H1 (cell line): ENCODE results near the gene ODAD3. TPM values are rescaled to one million over a fixed set of nuclear protein-coding genes. Genes with fewer than 3 reads are reported as not detected.

Source experiments
- CTCF ChIA-PET: fragments of 300-600 bp; sonication (Branson Sonifier 250); formaldehyde crosslinking; loops from one replicate; lab custom pipeline; 2021; ENCODE audit not compliant: partially characterized antibody; lab: Charles Lee
- POLR2A ChIA-PET: fragments of 300-600 bp; sonication (Branson Sonifier 250); formaldehyde crosslinking; loops from one replicate; lab custom pipeline; 2021; ENCODE audit warnings: inconsistent platforms; ENCODE audit not compliant: partially characterized antibody; lab: Charles Lee
- DNase-seq, 2 experiments: peaks; one replicate each; pipeline versions ENCODE4 v3.0.0 to v3.0.0-alpha.2; 2010 to 2022; ENCODE audit warnings: low spot score in 2 of 2, low read depth in 1 of 2, mixed read lengths in 1 of 2
- FAIRE-seq: peaks from 2 replicates; lab custom pipeline; 2011; peaks lifted over from hg19 to GRCh38; lab: Jason Lieb, UNC
- H2AFZ ChIP-seq: 2 replicates; pipeline ENCODE4 v1.8.1; 2012; ENCODE audit warnings: low read length, inconsistent platforms
- H2AK5ac ChIP-seq: 2 replicates; pipeline ENCODE4 v1.6.1; 2013; ENCODE audit warnings: low read depth, low read length
- H2BK120ac ChIP-seq: replicated peaks from 2 replicates; pipeline ENCODE3; 2013; ENCODE audit warnings: low read depth, low read length, inconsistent platforms
- H2BK12ac ChIP-seq: 2 replicates; pipeline ENCODE4 v1.6.1; 2013; ENCODE audit warnings: low read depth, low read length
- H2BK15ac ChIP-seq: 2 replicates; pipeline ENCODE4 v1.6.1; 2013; ENCODE audit warnings: low read length
- H2BK20ac ChIP-seq: 2 replicates; pipeline ENCODE4 v1.6.1; 2013; ENCODE audit warnings: low read length
- H2BK5ac ChIP-seq: 2 replicates; pipeline ENCODE4 v1.6.1; 2013; ENCODE audit warnings: low read depth, low read length
- H3K14ac ChIP-seq: 2 replicates; pipeline ENCODE4 v1.6.1; 2013; ENCODE audit warnings: inconsistent platforms; ENCODE audit not compliant: insufficient read length
- H3K18ac ChIP-seq: 2 replicates; pipeline ENCODE4 v1.6.1; 2013; ENCODE audit warnings: low read length; ENCODE audit errors: extremely low read depth
- H3K23ac ChIP-seq: 2 replicates; pipeline ENCODE4 v1.6.1; 2013; ENCODE audit warnings: inconsistent platforms; ENCODE audit not compliant: insufficient read length
- H3K23me2 ChIP-seq: 2 replicates; pipeline ENCODE4 v1.6.1; 2013; ENCODE audit warnings: low read depth, low read length
- H3K27ac ChIP-seq: 2 replicates; pipeline ENCODE4 v1.6.1; 2011; ENCODE audit warnings: low read depth, low read length, inconsistent platforms
- H3K27me3 ChIP-seq, 4 experiments: replicated peaks in 1 of 4; 1 replicate in 1 of 4; 2 replicates in 3 of 4; pipeline versions ENCODE4 v1.6.1 to v1.8.1; 2011 to 2013; ENCODE audit warnings: low read length in 3 of 4, mild to moderate bottlenecking in 3 of 4, inconsistent platforms in 2 of 4, mixed read lengths in 2 of 4, moderate library complexity in 1 of 4; ENCODE audit not compliant: control insufficient read depth in 3 of 4, insufficient read depth in 3 of 4; ENCODE audit errors: extremely low read depth in 1 of 4
- H3K36me3 ChIP-seq, 4 experiments: 2 replicates each; pipeline versions ENCODE4 v1.6.1 to v1.8.1; 2011 to 2013; ENCODE audit warnings: mild to moderate bottlenecking in 4 of 4, low read length in 3 of 4, moderate library complexity in 2 of 4, control low read depth in 1 of 4, inconsistent platforms in 1 of 4; ENCODE audit not compliant: insufficient read depth in 4 of 4, control insufficient read depth in 2 of 4
- H3K4ac ChIP-seq: replicated peaks from 2 replicates; pipeline ENCODE3; 2013; ENCODE audit warnings: low read length, low read depth, mixed read lengths, inconsistent platforms; ENCODE audit not compliant: insufficient read length
- H3K4me1 ChIP-seq, 4 experiments: replicated peaks in 1 of 4; 1 replicate in 1 of 4; 2 replicates in 3 of 4; pipeline versions ENCODE4 v1.6.1 to v1.8.1; 2011 to 2013; ENCODE audit warnings: low read length in 3 of 4, inconsistent platforms in 2 of 4, mixed read lengths in 1 of 4; ENCODE audit not compliant: insufficient read depth in 4 of 4, control insufficient read depth in 3 of 4
- H3K4me2 ChIP-seq, 2 experiments: 2 replicates each; pipeline versions ENCODE4 v1.6.1 to v1.8.1; 2011 to 2013; ENCODE audit warnings: low read depth in 2 of 2, low read length in 2 of 2, control low read depth in 1 of 2, inconsistent platforms in 1 of 2, mild to moderate bottlenecking in 1 of 2; ENCODE audit not compliant: insufficient read depth in 1 of 2
- H3K4me3 ChIP-seq, 4 experiments: fragments of 200-600, 300-600 bp in 1 of 4; sonication (generic), shearing (Covaris generic), sonication (Bioruptor Twin) in 1 of 4; 2 replicates each; pipeline versions ENCODE4 v1.5.1 to v1.8.1; 2011 to 2016; ENCODE audit warnings: low read length in 4 of 4, low read depth in 3 of 4, control low read depth in 2 of 4, inconsistent platforms in 2 of 4, mild to moderate bottlenecking in 2 of 4, mixed read lengths in 1 of 4, moderate library complexity in 1 of 4; ENCODE audit not compliant: insufficient read depth in 2 of 4; ENCODE audit errors: extremely low read depth in 1 of 4
- H3K56ac ChIP-seq: replicated peaks from 2 replicates; pipeline ENCODE3; 2013; ENCODE audit warnings: low read depth, mild to moderate bottlenecking, mixed read lengths, low read length, inconsistent platforms; ENCODE audit not compliant: insufficient read length
- H3K79me1 ChIP-seq: 2 replicates; pipeline ENCODE4 v1.6.1; 2013; ENCODE audit warnings: low read depth, low read length, control low read depth
- H3K79me2 ChIP-seq, 2 experiments: 2 replicates each; pipeline versions ENCODE4 v1.6.1 to v1.8.1; 2012 to 2013; ENCODE audit warnings: low read length in 2 of 2, mild to moderate bottlenecking in 2 of 2, inconsistent platforms in 1 of 2; ENCODE audit not compliant: insufficient read depth in 2 of 2, control insufficient read depth in 1 of 2
- H3K9ac ChIP-seq, 4 experiments: replicated peaks in 1 of 4; 1 replicate in 1 of 4; 2 replicates in 3 of 4; pipeline versions ENCODE4 v1.6.1 to v1.8.1; 2011 to 2013; ENCODE audit warnings: low read depth in 3 of 4, low read length in 3 of 4, control low read depth in 2 of 4, mild to moderate bottlenecking in 2 of 4, moderate library complexity in 2 of 4, inconsistent platforms in 1 of 4; ENCODE audit errors: extremely low read depth in 1 of 4
- H3K9me3 ChIP-seq, 2 experiments: 2 replicates each; pipeline versions ENCODE4 v1.6.1 to v1.8.1; 2012 to 2013; ENCODE audit warnings: mild to moderate bottlenecking in 2 of 2, moderate library complexity in 2 of 2, control low read depth in 1 of 2, inconsistent platforms in 1 of 2, low read depth in 1 of 2, low read length in 1 of 2, mixed read lengths in 1 of 2; ENCODE audit not compliant: insufficient read depth in 2 of 2
- H4K20me1 ChIP-seq, 2 experiments: replicated peaks in 1 of 2; 2 replicates each; pipeline versions ENCODE3 to v1.8.1; 2011 to 2013; ENCODE audit warnings: inconsistent platforms in 2 of 2, low read length in 2 of 2, mild to moderate bottlenecking in 1 of 2; ENCODE audit not compliant: insufficient read depth in 2 of 2, control insufficient read depth in 1 of 2
- H4K5ac ChIP-seq: 2 replicates; pipeline ENCODE4 v1.6.1; 2013; ENCODE audit warnings: low read length, low read depth, mixed read lengths, inconsistent platforms; ENCODE audit not compliant: insufficient read length
- H4K8ac ChIP-seq: 2 replicates; pipeline ENCODE4 v1.8.0; 2013; ENCODE audit warnings: mild to moderate bottlenecking, moderate library complexity, low read length, inconsistent platforms; ENCODE audit not compliant: insufficient read depth; ENCODE audit errors: extremely low read depth
- H4K91ac ChIP-seq: replicated peaks from 2 replicates; pipeline ENCODE3; 2013; ENCODE audit warnings: low read length, mixed read lengths, inconsistent platforms; ENCODE audit not compliant: insufficient read length
- EGR1 ChIP-seq: IDR thresholded peaks from 2 replicates; pipeline ENCODE4 v1.6.1; 2011; ENCODE audit warnings: low read depth, low read length, borderline replicate concordance
- EZH2 ChIP-seq: fragments of 200-600 bp; sonication (generic); IDR thresholded peaks from 2 replicates; pipeline ENCODE4 v1.7.1; 2012; ENCODE audit warnings: low read depth, mild to moderate bottlenecking, moderate library complexity, low read length, inconsistent platforms; ENCODE audit not compliant: severe bottlenecking
- HDAC2 ChIP-seq, 2 experiments: fragments of 300-600 bp in 1 of 2; sonication (generic) in 1 of 2; IDR thresholded peaks; 2 replicates each; pipeline ENCODE4 v1.6.1; 2011 to 2012; ENCODE audit warnings: low read depth in 2 of 2, low read length in 2 of 2, mild to moderate bottlenecking in 2 of 2, moderate library complexity in 2 of 2, borderline replicate concordance in 1 of 2, inconsistent platforms in 1 of 2
- HDAC6 ChIP-seq: IDR thresholded peaks from one replicate; pipeline ENCODE4 v1.7.1; 2012; ENCODE audit warnings: low read depth, mild to moderate bottlenecking, inconsistent platforms, low read length, moderate library complexity
- MAFK ChIP-seq: IDR thresholded peaks from 2 replicates; pipeline ENCODE4 v1.6.1; 2012; ENCODE audit warnings: low read depth, mild to moderate bottlenecking, improper control_type of control experiment, low read length
- PHF8 ChIP-seq: fragments of 200-600 bp; sonication (generic); conservative IDR thresholded peaks from 2 replicates; pipeline ENCODE4 v1.7.1; 2012; ENCODE audit warnings: low read depth, mild to moderate bottlenecking, inconsistent platforms, low read length, moderate library complexity
- POU5F1 ChIP-seq: IDR thresholded peaks from 2 replicates; pipeline ENCODE4 v1.6.1; 2011; ENCODE audit warnings: low read depth, mild to moderate bottlenecking, low read length, moderate library complexity
- RXRA ChIP-seq: IDR thresholded peaks from 2 replicates; pipeline ENCODE4 v1.6.1; 2011; ENCODE audit warnings: low read depth, mild to moderate bottlenecking, low read length, moderate library complexity; ENCODE audit not compliant: insufficient read depth
- SIRT6 ChIP-seq: IDR thresholded peaks from one replicate; pipeline ENCODE4 v1.7.1; 2012; ENCODE audit warnings: low read length, inconsistent platforms
- SRF ChIP-seq: IDR thresholded peaks from 2 replicates; pipeline ENCODE4 v1.6.1; 2011; ENCODE audit warnings: mild to moderate bottlenecking, low read depth, low read length, moderate library complexity
- TAF1 ChIP-seq: IDR thresholded peaks from 2 replicates; pipeline ENCODE4 v1.6.1; 2011; ENCODE audit warnings: mild to moderate bottlenecking, low read depth, low read length
- TBP ChIP-seq: IDR thresholded peaks from 2 replicates; pipeline ENCODE4 v1.6.1; 2011; ENCODE audit warnings: low read depth, low read length, improper control_type of control experiment
- whole genome bisulfite sequencing, 2 experiments: shearing (Covaris generic) in 1 of 2; methylation state at CpG; one replicate each; pipeline versions ENCODE4 v1.1.6 to v1.1.7; 2013 to 2015; ENCODE audit warnings: low lambda C conversion rate in 2 of 2, mixed read lengths in 2 of 2, inconsistent platforms in 1 of 2, low coverage in 1 of 2, missing lambda C conversion rate in 1 of 2; ENCODE audit not compliant: insufficient replicate concordance in 2 of 2, insufficient coverage in 1 of 2, insufficient read length in 1 of 2; ENCODE audit errors: extremely low coverage in 1 of 2, missing lambda C conversion rate in 1 of 2; 5-methylcytosine and 5-hydroxymethylcytosine counted together
- polyA plus RNA-seq, 7 experiments: library from polyadenylated mRNA; depleted of rRNA in 3 of 7; stranded (reverse) in 5 of 7; unstranded in 2 of 7; fragments of >200 nt in 5 of 7; fragments of 200-250 nt in 2 of 7; gene quantifications; 1 replicate in 5 of 7; 2 replicates in 1 of 7; 4 replicates in 1 of 7; pipeline versions ENCODE4 v1.2.1 to v1.2.3, GENCODE V29; 2011 to 2013; ENCODE audit warnings: missing spikeins in 2 of 7, mixed read lengths in 2 of 7
- total RNA-seq: library from RNA; stranded (reverse); fragmentation: NEBNext Ultra II Directional; extraction: Animal tissue kit (Norgen Biotek cat#: 25700); gene quantifications from 2 replicates; pipeline ENCODE4 v1.2.1, GENCODE V29; 2021
- TF ChIP-seq, protein P1 (sequence below): IDR thresholded peaks from 2 replicates; pipeline ENCODE4 v1.6.1; 2012; ENCODE audit warnings: inconsistent platforms

ODAD3 gene
- total and polyA plus RNA-seq, 2 of the 8 experiments (the other 6 are each of a cell fraction or from before 2014, with no cell fraction given): 2.1 to 2.2 TPM

DNA sequence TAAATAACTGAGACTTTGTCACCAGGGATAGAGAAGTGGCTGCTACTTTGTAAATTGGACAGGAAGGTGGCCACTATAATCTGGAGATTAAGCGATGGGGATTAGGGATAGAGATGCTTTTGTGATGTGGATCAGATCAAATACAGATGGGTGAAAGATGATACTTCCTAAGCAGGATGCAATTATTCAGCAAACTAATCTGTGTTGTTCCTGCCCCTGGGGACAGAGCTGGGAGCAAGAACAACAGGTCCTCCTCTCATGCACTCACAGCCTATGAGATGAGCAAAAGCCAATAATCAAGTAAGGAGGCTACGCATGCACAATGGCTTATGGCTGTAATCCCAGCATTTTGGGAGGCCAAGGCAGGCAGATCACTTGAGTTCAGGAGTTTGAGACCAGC lies 20.4 kb downstream of the ODAD3 start:
- Histone ChIP-seq H2BK12ac (no peak overlapping the region), H4K91ac (no peak overlapping the region), H3K27ac (no peak overlapping the region), H4K8ac (no peak overlapping the region), H3K4me2 (no peak overlapping the region), H3K56ac (no peak overlapping the region), H2AFZ (no peak overlapping the region), H3K18ac (no peak overlapping the region), H3K36me3 (peaks cover 0 to 3% (median 1%) of the 10 kb centered on the region in 4 experiments; a peak in 3 of 8 replicates), H2BK120ac (no peak overlapping the region), H4K20me1 (peaks cover 0 to 2% of the 10 kb centered on the region in 2 experiments), H2BK15ac (no peak overlapping the region), H3K23ac (no peak overlapping the region), H2BK20ac (no peak overlapping the region), H3K23me2 (peaks cover 14% of the 10 kb centered on the region; the same call in 1 of the 2 replicates), H3K4me3 (no peak overlapping the region), H3K79me2 (no peaks in the 10 kb centered on the region), H3K4ac (no peak overlapping the region), H3K9me3 (no peaks in the 10 kb centered on the region), H3K14ac (no peak overlapping the region), H3K9ac (no peak overlapping the region), H2AK5ac (no peak overlapping the region), H4K5ac (no peak overlapping the region), H3K27me3 (no peaks in the 10 kb centered on the region; a peak in 1 of 7 replicates), H2BK5ac (no peak overlapping the region), H3K79me1 (peaks cover 2% of the 10 kb centered on the region; the same call in 1 of the 2 replicates), H3K4me1 (peaks cover 0 to 6% (median 0%) of the 10 kb centered on the region in 4 experiments; a peak in 1 of 7 replicates)
- TF ChIP-seq HDAC2 (IDR thresholded peaks at IDR 0.05; ENCODE audit: borderline replicate concordance in 1 of 2, low read depth in 2 of 2, low read length in 2 of 2) (no peak), TAF1 (no peak), RXRA (no peak), PHF8 (no peak), POU5F1 (no peak), HDAC6 (no peak), EGR1 (no peak), TBP (no peak), MAFK (no peak), SIRT6 (no peak), EZH2 (no peak), SRF (no peak)
- TF ChIP-seq, protein P1, sequence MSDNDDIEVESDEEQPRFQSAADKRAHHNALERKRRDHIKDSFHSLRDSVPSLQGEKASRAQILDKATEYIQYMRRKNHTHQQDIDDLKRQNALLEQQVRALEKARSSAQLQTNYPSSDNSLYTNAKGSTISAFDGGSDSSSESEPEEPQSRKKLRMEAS: no peak
- 100% methylated on average over 2 of the region's 2 CpGs; no CpG with 5 or more reads in 1 of the 2 experiments for WGBS, 2 experiments
- CTCF ChIA-PET: interaction anchor here (13.7 kb wide), 1 partner anchor 33 kb away, joined by 197 read pairs; the partner anchor contains the start of genes EPOR and SWSAP1
- no peak for FAIRE-seq
- POLR2A ChIA-PET: no interaction called here
- DNase-seq: no peak
